Adrenal gland (tissue), 5 donors: ENCODE results near the gene RHBDL3.

Source experiments
- CTCF ChIP-seq, 6 experiments: fragments of 450-650 bp in 4 of 6; fragments of 200-600 bp in 2 of 6; sonication (generic) in 1 of 6; IDR thresholded peaks; 1 replicate in 5 of 6; 2 replicates in 1 of 6; pipeline versions ENCODE4 v1.5.1 to v1.8.0; 2016 to 2021; ENCODE audit warnings: antibody characterized with exemption in 6 of 6, mild to moderate bottlenecking in 2 of 6, moderate library complexity in 1 of 6
- POLR2A ChIP-seq, 2 donors: fragments of 450-650 bp; IDR thresholded peaks; one replicate each; pipeline ENCODE4 v1.6.1; 2017; ENCODE audit warnings: antibody characterized with exemption in 2 of 2, mild to moderate bottlenecking in 2 of 2, moderate library complexity in 1 of 2
- donor health status: DM: no; HTN: no; CAD: no.

- TF ChIP-seq CTCF (IDR thresholded peaks at IDR 0.05) (no peak), POLR2A (IDR thresholded peaks at IDR 0.05) (no peak)
Observed at GRCh38 chr17:32223703-32224102, 41.9 kb upstream of the RHBDL3 start.
